ENCODE measurements around the gene DUSP15. TPM values are rescaled to one million over a fixed set of nuclear protein-coding genes. Genes with fewer than 3 reads are reported as not detected.

DUSP15 gene
- total RNA-seq, 1 donor from 2014 or later: 0.45 TPM

- Mint-ChIP-seq H3K27ac (no peak overlapping the region), H3K4me3 (no peak overlapping the region), H3K36me3 (no peaks in the 10 kb centered on the region), H3K9me3 (no peaks in the 10 kb centered on the region), H3K4me1 (peaks cover 7% of the 10 kb centered on the region), H3K27me3 (ENCODE audit: insufficient read depth, low read depth) (peaks cover 12% of the 10 kb centered on the region)
- Histone ChIP-seq H3K27me3 (peaks cover 53% of the 10 kb centered on the region), H3K4me3 (no peak overlapping the region), H3K9ac (no peak overlapping the region), H3K4me2 (no peak overlapping the region), H4K20me1 (ENCODE audit: low read depth) (no peaks in the 10 kb centered on the region), H3K27ac (no peak overlapping the region), H3K4me1 (peaks cover 19% of the 10 kb centered on the region), H3K36me3 (no peaks in the 10 kb centered on the region), H2AFZ (replicated peaks) (no peak overlapping the region), H3K9me3 (ENCODE audit: low read depth) (no peaks in the 10 kb centered on the region), H3F3A (ENCODE audit: low read depth) (peaks cover 6% of the 10 kb centered on the region), H3K79me2 (ENCODE audit: low read depth) (no peaks in the 10 kb centered on the region)
- TF ChIP-seq EZH2 (IDR thresholded peaks at IDR 0.05) (no peak), EZH2phosphoT487 (IDR thresholded peaks at IDR 0.05) (no peak), CTCF (IDR thresholded peaks at IDR 0.05) (no peak)
- no peak for DNase-seq (ENCODE audit: low spot score)
Observed at GRCh38 chr20:31848088-31848999, 22.0 kb downstream of the DUSP15 start.

DNA sequence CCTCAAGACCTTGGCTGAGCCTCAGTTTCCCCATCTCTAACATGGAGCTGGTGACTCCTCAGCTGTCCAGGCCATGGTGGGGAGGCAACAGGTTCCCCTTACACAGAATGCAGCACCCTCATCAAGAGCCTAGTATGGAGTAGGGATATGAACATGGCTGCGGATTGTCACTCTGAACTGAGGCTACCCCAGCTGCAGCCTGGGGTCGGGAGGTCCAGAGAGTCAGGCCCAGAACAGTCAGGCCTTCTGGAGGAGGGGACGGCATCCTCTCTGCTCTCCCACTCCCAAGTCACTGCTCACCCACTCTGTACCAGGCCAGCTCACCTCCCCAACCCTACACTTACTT, 23.6 kb downstream of the DUSP15 start:
- H3K36me3 Mint-ChIP-seq: no peaks in the 10 kb centered on the region
- no peak overlapping the region for H3K4me2 ChIP-seq
- H3F3A ChIP-seq (ENCODE audit: low read depth): peaks cover 6% of the 10 kb centered on the region
- no peak overlapping the region for H3K27ac ChIP-seq
- TF ChIP-seq EZH2phosphoT487 (IDR thresholded peaks at IDR 0.05): no peak
- no peak for TF ChIP-seq EZH2 (IDR thresholded peaks at IDR 0.05)
- no peak for TF ChIP-seq CTCF (IDR thresholded peaks at IDR 0.05)
- no peak overlapping the region for H3K4me3 Mint-ChIP-seq
- DNase-seq (ENCODE audit: low spot score): no peak
- peaks cover 46% of the 10 kb centered on the region for H3K27me3 ChIP-seq
- H4K20me1 ChIP-seq (ENCODE audit: low read depth): no peaks in the 10 kb centered on the region
- H3K9me3 Mint-ChIP-seq: no peaks in the 10 kb centered on the region
- H3K4me3 ChIP-seq: no peak overlapping the region
- peaks cover 20% of the 10 kb centered on the region for H3K4me1 Mint-ChIP-seq
- H3K79me2 ChIP-seq (ENCODE audit: low read depth): no peaks in the 10 kb centered on the region
- no peaks in the 10 kb centered on the region for H3K9me3 ChIP-seq (ENCODE audit: low read depth)
- H3K27ac Mint-ChIP-seq: no peak overlapping the region
- H3K4me1 ChIP-seq: peaks cover 34% of the 10 kb centered on the region
- no peak overlapping the region for H3K9ac ChIP-seq
- no peak overlapping the region for H2AFZ ChIP-seq (replicated peaks)
- no peaks in the 10 kb centered on the region for H3K36me3 ChIP-seq
- peaks cover 14% of the 10 kb centered on the region for H3K27me3 Mint-ChIP-seq (ENCODE audit: insufficient read depth, low read depth)

DNA sequence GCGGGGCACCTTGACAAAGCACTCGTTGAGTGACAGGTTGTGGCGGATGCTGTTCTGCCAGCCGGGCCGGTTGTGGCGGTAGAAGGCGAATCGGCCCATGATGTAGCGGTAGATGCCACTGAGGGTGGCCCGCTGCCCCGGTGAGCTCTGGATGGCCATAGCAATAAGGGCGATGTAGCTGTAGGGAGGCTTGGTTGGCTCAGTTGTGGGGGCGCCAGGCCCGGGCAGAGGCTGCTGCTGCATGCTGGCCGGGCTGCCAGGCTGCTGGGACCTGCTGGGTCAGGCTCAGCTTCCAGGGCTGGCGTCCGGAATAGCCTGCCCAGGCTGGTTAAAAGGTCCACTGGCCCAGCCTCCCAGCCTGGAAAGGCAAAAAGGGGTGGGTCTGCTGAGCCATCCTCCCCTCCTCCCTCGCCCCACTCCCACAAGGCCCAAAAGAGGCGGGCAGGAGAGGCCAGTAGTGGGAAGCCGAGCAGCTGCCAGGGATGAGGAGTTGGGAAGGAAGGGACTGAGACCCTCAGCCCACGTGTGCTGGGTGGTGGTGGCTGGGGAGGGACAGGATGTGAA, 24.9 kb downstream of the DUSP15 start, which contains the start of gene FOXS1:
Gene FOXS1, minus strand, starts transcription at position 305 of the 564 bp plus-strand sequence. Its CDS starts 62 bp downstream, at position 243.
- Mint-ChIP-seq H3K4me1 (peaks cover 24% of the 10 kb centered on the region), H3K27me3 (ENCODE audit: insufficient read depth, low read depth) (peaks cover 9% of the 10 kb centered on the region), H3K4me3 (no peak within 1 kb of the TSS), H3K9me3 (no peaks in the 10 kb centered on the region), H3K27ac (no peak within 1 kb of the TSS), H3K36me3 (no peaks in the 10 kb centered on the region)
- Histone ChIP-seq H3K79me2 (ENCODE audit: low read depth) (no peaks in the 10 kb centered on the region), H4K20me1 (ENCODE audit: low read depth) (no peaks in the 10 kb centered on the region), H3K9me3 (ENCODE audit: low read depth) (no peaks in the 10 kb centered on the region), H3K27ac (peak within 1 kb of the TSS; percentile 27), H3K27me3 (peaks cover 32% of the 10 kb centered on the region), H3K4me1 (peaks cover 43% of the 10 kb centered on the region), H3F3A (ENCODE audit: low read depth) (peaks cover 6% of the 10 kb centered on the region), H3K4me3 (no peak within 1 kb of the TSS), H3K36me3 (no peaks in the 10 kb centered on the region), H3K9ac (no peak within 1 kb of the TSS), H2AFZ (replicated peaks) (peak within 1 kb of the TSS; percentile 65), H3K4me2 (peak within 1 kb of the TSS; percentile 44)
- DNase-seq (ENCODE audit: low spot score): peak; percentile 79
- no peak for TF ChIP-seq EZH2 (IDR thresholded peaks at IDR 0.05)
- no peak for TF ChIP-seq CTCF (IDR thresholded peaks at IDR 0.05)
- no peak for TF ChIP-seq EZH2phosphoT487 (IDR thresholded peaks at IDR 0.05)

Data from neural progenitor cell (in vitro differentiated cells).